B cell (primary cell): Measurements from ENCODE around the gene NSD1. TPM values are rescaled to one million over a fixed set of nuclear protein-coding genes. Genes with fewer than 3 reads are reported as not detected.

Source experiments
- ATAC-seq: fragments of 200-7000 bp; cut with Tn5 transposase; one replicate; pipeline ENCODE4 v1.10.0; 2021; ENCODE audit warnings: low read depth, mild to moderate bottlenecking, moderate number of reproducible peaks, moderate library complexity
- CTCF ChIA-PET: fragments of 350-600 bp; sonication (Branson Sonifier 250); formaldehyde crosslinking; loops from one replicate; lab custom pipeline; 2021; ENCODE audit warnings: antibody characterized with exemption, inconsistent platforms; lab: Charles Lee
- POLR2A ChIA-PET: fragments of 350-600 bp; sonication (Branson Sonifier 250); formaldehyde crosslinking; loops from one replicate; lab custom pipeline; 2021; ENCODE audit warnings: antibody characterized with exemption; lab: Charles Lee
- DNase-seq: peaks from one replicate; pipeline ENCODE4 v3.0.0; 2013
- H2AFZ ChIP-seq: 2 replicates; pipeline ENCODE4 v1.6.1; 2012; ENCODE audit warnings: mild to moderate bottlenecking, low read depth, low read length; ENCODE audit not compliant: insufficient read depth, poor library complexity, severe bottlenecking
- H3K27ac ChIP-seq, 2 donors: 1 replicate in 1 of 2; 2 replicates in 1 of 2; pipeline ENCODE4 v1.5.1; 2012 to 2013; ENCODE audit warnings: low read length in 2 of 2, mild to moderate bottlenecking in 2 of 2, moderate library complexity in 1 of 2
- H3K27me3 ChIP-seq, 4 experiments: fragments of 200-600 bp in 1 of 4; sonication (generic) in 1 of 4; replicated peaks in 1 of 4; 1 replicate in 2 of 4; 2 replicates in 2 of 4; pipeline versions ENCODE4 v1.6.1 to v1.7.0; 2013 to 2016; ENCODE audit warnings: low read length in 3 of 4, mild to moderate bottlenecking in 2 of 4, mixed read lengths in 1 of 4, moderate library complexity in 1 of 4; ENCODE audit not compliant: insufficient read depth in 4 of 4, control insufficient read depth in 3 of 4; ENCODE audit errors: control extremely low read depth in 1 of 4
- H3K36me3 ChIP-seq, 2 experiments: replicated peaks in 1 of 2; 1 replicate in 1 of 2; 2 replicates in 1 of 2; pipeline versions ENCODE4 v1.6.1 to v1.7.1; 2013; ENCODE audit warnings: low read length in 1 of 2; ENCODE audit not compliant: insufficient read depth in 2 of 2, control insufficient read depth in 1 of 2; ENCODE audit errors: control extremely low read depth in 1 of 2, extremely low read depth in 1 of 2
- H3K4me1 ChIP-seq, 2 donors: fragments of 200-600 bp in 1 of 2; sonication (generic) in 1 of 2; 1 replicate in 1 of 2; 2 replicates in 1 of 2; pipeline versions ENCODE4 v1.5.1 to v1.6.1; 2013 to 2017; ENCODE audit warnings: low read length in 2 of 2; ENCODE audit not compliant: control insufficient read depth in 2 of 2, insufficient read depth in 2 of 2
- H3K4me2 ChIP-seq: replicated peaks from 2 replicates; pipeline ENCODE3; 2012; ENCODE audit warnings: mild to moderate bottlenecking, low read depth, low read length; ENCODE audit not compliant: poor library complexity, severe bottlenecking
- H3K4me3 ChIP-seq, 5 experiments: fragments of 200-600 bp in 1 of 5; sonication (generic) in 1 of 5; 1 replicate in 3 of 5; 2 replicates in 2 of 5; pipeline versions ENCODE4 v1.5.1 to v1.7.0; 2011 to 2016; ENCODE audit warnings: low read length in 4 of 5, mild to moderate bottlenecking in 4 of 5, low read depth in 2 of 5, control low read depth in 1 of 5, moderate library complexity in 1 of 5; ENCODE audit not compliant: insufficient read depth in 1 of 5; ENCODE audit errors: control extremely low read depth in 1 of 5, extremely low read depth in 1 of 5
- H3K79me2 ChIP-seq: fragments of 200-600 bp; sonication (generic); one replicate; pipeline ENCODE4 v1.6.0; 2016; ENCODE audit warnings: low read length; ENCODE audit not compliant: control insufficient read depth, insufficient read depth
- H3K9ac ChIP-seq: fragments of 200-600 bp; sonication (generic); 2 replicates; pipeline ENCODE4 v1.6.1; 2017; ENCODE audit warnings: mild to moderate bottlenecking, low read length, moderate library complexity
- H3K9me3 ChIP-seq, 3 donors: one replicate each; pipeline versions ENCODE4 v1.6.1 to v1.7.1; 2013; ENCODE audit warnings: low read length in 2 of 3; ENCODE audit not compliant: control insufficient read depth in 2 of 3, insufficient read depth in 1 of 3; ENCODE audit errors: control extremely low read depth in 1 of 3
- H4K20me1 ChIP-seq: 2 replicates; pipeline ENCODE4 v1.6.0; 2012; ENCODE audit warnings: mild to moderate bottlenecking, low read length; ENCODE audit not compliant: insufficient read depth, control insufficient read depth, poor library complexity, severe bottlenecking
- H3K27ac Mint-ChIP-seq: one replicate; pipeline ENCODE4 v1.8.0; 2021; ENCODE audit warnings: mixed read lengths
- H3K27me3 Mint-ChIP-seq: one replicate; pipeline ENCODE4 v1.8.0; 2021; ENCODE audit warnings: mixed read lengths
- H3K4me1 Mint-ChIP-seq: one replicate; pipeline ENCODE4 v1.8.0; 2021; ENCODE audit warnings: mixed read lengths
- H3K4me3 Mint-ChIP-seq: one replicate; pipeline ENCODE4 v1.8.0; 2021; ENCODE audit warnings: mixed read lengths
- H3K9me3 Mint-ChIP-seq: one replicate; pipeline ENCODE4 v1.8.0; 2022; ENCODE audit warnings: mixed read lengths; ENCODE audit not compliant: insufficient read depth
- CTCF ChIP-seq: fragments of 200-600 bp; IDR thresholded peaks from one replicate; pipeline ENCODE4 v1.8.0; 2022; ENCODE audit warnings: antibody characterized with exemption, mild to moderate bottlenecking
- EZH2 ChIP-seq: IDR thresholded peaks from 2 replicates; pipeline ENCODE4 v1.6.1; 2012; ENCODE audit warnings: borderline replicate concordance, low read depth, mild to moderate bottlenecking, moderate library complexity, low read length; ENCODE audit not compliant: insufficient read depth, poor library complexity, severe bottlenecking
- WGBS: methylation state at CpG from one replicate; pipeline ENCODE4 v1.1.5; 2013; ENCODE audit warnings: missing lambda C conversion rate; ENCODE audit not compliant: insufficient coverage; 5-methylcytosine and 5-hydroxymethylcytosine counted together
- intact Hi-C: fragments of 100-400 bp; cut with micrococcal nuclease; formaldehyde crosslinking; loops from one replicate; pipeline ENCODE4 v1.10.0; 2022
- polyA plus RNA-seq: library from polyadenylated mRNA; depleted of rRNA; stranded (reverse); fragments of >200 nt; gene quantifications from 2 replicates; pipeline ENCODE4 v1.2.3, GENCODE V29; 2012
- total RNA-seq, 2 donors: library from RNA; stranded (reverse); fragments of 120-200 nt in 1 of 2; gene quantifications; 1 replicate in 1 of 2; 2 replicates in 1 of 2; pipeline versions ENCODE4 v1.2.3 to v1.2.4, GENCODE V29; 2013 to 2022

NSD1 gene
- total and polyA plus RNA-seq, 2 donors (not counting 1 experiment from before 2014, with no cell fraction given): 10.8 to 145 TPM

- DNase-seq: peak; percentile 91
- POLR2A ChIA-PET: interaction anchor here (0.7 to 0.8 kb wide), 2 partner anchors 8 to 48 kb away, joined by 3 read pairs; partner anchors contain the start of gene LMAN2
Measured at GRCh38 chr5:177303121-177303924, 169.8 kb downstream of the NSD1 start, which contains the start of the genes PRELID1 and RAB24. PRELID1 (plus strand) TSS chr5:177303799; CDS start chr5:177303986, 187 bp downstream. RAB24 (minus strand) TSS chr5:177303719; CDS start chr5:177303288, 431 bp downstream.

More at GRCh38 chr5:177303121-177303924, 169.8 kb downstream of the NSD1 start, which contains the start of the genes PRELID1 and RAB24:
- intact Hi-C loops: loop anchor here (5.0 kb wide), 3 partner anchors 191 to 299 kb away; partner anchors contain the start of genes B4GALT7 and DOK3
- peaks cover 76% of the 10 kb centered on the region for H3K4me1 Mint-ChIP-seq
- no peaks in the 10 kb centered on the region for H3K9me3 Mint-ChIP-seq
- peak; percentile 59 for ATAC-seq
- peak within 1 kb of the TSS; percentile 95 for H3K4me3 Mint-ChIP-seq
- Histone ChIP-seq H3K27ac (peak within 1 kb of the TSS; percentile 45 to 81), H3K79me2 (peaks cover 41% of the 10 kb centered on the region), H2AFZ (peak within 1 kb of the TSS; percentile 93), H3K4me2 (peak within 1 kb of the TSS; percentile 87), H3K27me3 (no peaks in the 10 kb centered on the region), H3K9ac (peak within 1 kb of the TSS; percentile 93), H3K4me3 (peak within 1 kb of the TSS; percentile 71 to 97 (median 91)), H3K4me1 (peaks cover 60 to 79% of the 10 kb centered on the region in 2 donors), H4K20me1 (peaks cover 26% of the 10 kb centered on the region), H3K36me3 (peaks cover 2 to 37% of the 10 kb centered on the region in 2 experiments), H3K9me3 (peaks cover 0 to 2% (median 0%) of the 10 kb centered on the region in 3 donors)
- TF ChIP-seq EZH2: no peak
- peak; percentile 64 for TF ChIP-seq CTCF
- peak within 1 kb of the TSS; percentile 93 for H3K27ac Mint-ChIP-seq
- no peaks in the 10 kb centered on the region for H3K27me3 Mint-ChIP-seq
- CTCF ChIA-PET: interaction anchor here (1.0 to 1.8 kb wide), 3 partner anchors 10 to 151 kb away, joined by 3 to 6 read pairs (median 3); no protein-coding TSS in a partner anchor
- WGBS: under 1% methylated on average over 100 of the region's 100 CpGs
